Measurements from ENCODE around the gene UBE2D1. TPM values are rescaled to one million over a fixed set of nuclear protein-coding genes. Genes with fewer than 3 reads are reported as not detected.

The UBE2D1 gene
- total RNA-seq, 2 donors from 2014 or later, result 18.0 to 42.8 TPM

DNA sequence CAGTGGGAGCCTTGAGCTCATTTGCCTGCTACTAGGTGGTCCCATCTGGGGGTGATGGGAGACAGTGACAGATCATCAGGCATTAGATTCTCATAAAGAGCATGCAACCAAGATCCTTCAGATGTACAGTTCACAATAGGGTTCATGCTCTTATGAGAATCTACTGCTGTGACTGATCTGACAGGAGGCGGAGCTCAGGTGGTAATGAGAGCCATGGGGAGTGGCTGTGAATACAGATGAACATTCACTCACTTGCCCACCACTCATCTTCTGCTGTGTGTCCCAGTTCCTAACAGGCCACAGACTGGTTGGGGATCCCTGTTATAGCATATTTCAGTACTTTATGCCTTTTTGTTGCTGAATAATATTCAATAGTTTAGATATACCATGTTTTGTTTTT is 6.6 kb upstream of the UBE2D1 start:
- no peak for DNase-seq (ENCODE audit: low spot score)
- H3K27ac ChIP-seq, result no peak overlapping the region

DNA sequence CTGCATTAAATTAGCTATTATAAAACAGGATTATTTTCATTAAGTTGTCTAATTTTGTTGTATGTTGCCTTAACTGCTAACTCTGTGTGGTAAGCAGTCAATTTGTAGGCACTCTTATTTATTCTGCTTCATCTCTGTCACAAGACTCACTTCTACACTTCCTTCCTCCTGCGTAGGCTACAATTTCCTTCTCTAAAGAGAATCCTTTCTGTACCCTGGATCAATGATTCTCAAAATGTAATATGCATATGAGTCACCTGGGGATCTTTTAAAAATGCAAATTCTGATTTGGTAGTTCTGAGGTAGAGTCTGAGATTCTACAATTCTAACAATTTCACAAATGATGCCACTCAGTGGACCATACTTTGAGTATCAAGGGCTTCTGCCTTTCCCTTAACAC is 4.4 kb upstream of the UBE2D1 start:
- TF ChIP-seq, protein P1, sequence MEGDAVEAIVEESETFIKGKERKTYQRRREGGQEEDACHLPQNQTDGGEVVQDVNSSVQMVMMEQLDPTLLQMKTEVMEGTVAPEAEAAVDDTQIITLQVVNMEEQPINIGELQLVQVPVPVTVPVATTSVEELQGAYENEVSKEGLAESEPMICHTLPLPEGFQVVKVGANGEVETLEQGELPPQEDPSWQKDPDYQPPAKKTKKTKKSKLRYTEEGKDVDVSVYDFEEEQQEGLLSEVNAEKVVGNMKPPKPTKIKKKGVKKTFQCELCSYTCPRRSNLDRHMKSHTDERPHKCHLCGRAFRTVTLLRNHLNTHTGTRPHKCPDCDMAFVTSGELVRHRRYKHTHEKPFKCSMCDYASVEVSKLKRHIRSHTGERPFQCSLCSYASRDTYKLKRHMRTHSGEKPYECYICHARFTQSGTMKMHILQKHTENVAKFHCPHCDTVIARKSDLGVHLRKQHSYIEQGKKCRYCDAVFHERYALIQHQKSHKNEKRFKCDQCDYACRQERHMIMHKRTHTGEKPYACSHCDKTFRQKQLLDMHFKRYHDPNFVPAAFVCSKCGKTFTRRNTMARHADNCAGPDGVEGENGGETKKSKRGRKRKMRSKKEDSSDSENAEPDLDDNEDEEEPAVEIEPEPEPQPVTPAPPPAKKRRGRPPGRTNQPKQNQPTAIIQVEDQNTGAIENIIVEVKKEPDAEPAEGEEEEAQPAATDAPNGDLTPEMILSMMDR (IDR thresholded peaks at IDR 0.05), result no peak
- no peak overlapping the region for H3K27ac ChIP-seq
- H3K4me3 ChIP-seq, result no peak overlapping the region
- DNase-seq (ENCODE audit: low spot score), result no peak
- H3K27me3 ChIP-seq, result no peaks in the 10 kb centered on the region
- H3K36me3 ChIP-seq, result no peaks in the 10 kb centered on the region
- peaks cover 0 to 5% of the 10 kb centered on the region in 2 donors for H3K4me1 ChIP-seq
- H3K9me3 ChIP-seq, result no peaks in the 10 kb centered on the region

More for the DNA sequence above, 6.6 kb upstream of the UBE2D1 start:
- Histone ChIP-seq H3K4me1 (no peaks in the 10 kb centered on the region), H3K9me3 (no peaks in the 10 kb centered on the region), H3K36me3 (no peaks in the 10 kb centered on the region), H3K4me3 (no peak overlapping the region), H3K27me3 (no peaks in the 10 kb centered on the region)
- TF ChIP-seq, protein P1 (IDR thresholded peaks at IDR 0.05), result no peak

DNA sequence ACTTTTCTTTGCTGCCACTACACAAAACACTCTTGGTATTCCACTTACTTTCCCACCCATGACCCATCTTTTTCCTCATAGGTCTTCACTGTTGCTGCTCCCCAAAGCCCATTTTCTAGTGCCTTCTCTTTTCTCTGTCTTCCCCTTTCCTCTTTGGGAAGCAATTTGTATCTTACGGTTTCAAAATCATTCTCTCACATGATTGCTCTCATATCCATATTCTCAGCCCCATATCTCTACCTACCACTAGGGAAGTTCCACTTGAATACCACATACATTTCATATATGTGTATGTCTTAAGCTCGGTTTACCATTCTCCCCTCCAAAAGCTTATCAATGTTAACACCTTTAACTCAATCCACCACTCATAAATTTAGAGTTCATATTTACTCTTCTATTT is 3.2 kb upstream of the UBE2D1 start:
- H3K4me1 ChIP-seq, result peaks cover 0 to 16% of the 10 kb centered on the region in 2 donors
- H3K27ac ChIP-seq, result no peak overlapping the region
- no peaks in the 10 kb centered on the region for H3K9me3 ChIP-seq
- no peaks in the 10 kb centered on the region for H3K27me3 ChIP-seq
- H3K36me3 ChIP-seq, result no peaks in the 10 kb centered on the region
- TF ChIP-seq, protein P1 (IDR thresholded peaks at IDR 0.05), result no peak
- H3K4me3 ChIP-seq, result no peak overlapping the region
- no peak for DNase-seq (ENCODE audit: low spot score)

DNA sequence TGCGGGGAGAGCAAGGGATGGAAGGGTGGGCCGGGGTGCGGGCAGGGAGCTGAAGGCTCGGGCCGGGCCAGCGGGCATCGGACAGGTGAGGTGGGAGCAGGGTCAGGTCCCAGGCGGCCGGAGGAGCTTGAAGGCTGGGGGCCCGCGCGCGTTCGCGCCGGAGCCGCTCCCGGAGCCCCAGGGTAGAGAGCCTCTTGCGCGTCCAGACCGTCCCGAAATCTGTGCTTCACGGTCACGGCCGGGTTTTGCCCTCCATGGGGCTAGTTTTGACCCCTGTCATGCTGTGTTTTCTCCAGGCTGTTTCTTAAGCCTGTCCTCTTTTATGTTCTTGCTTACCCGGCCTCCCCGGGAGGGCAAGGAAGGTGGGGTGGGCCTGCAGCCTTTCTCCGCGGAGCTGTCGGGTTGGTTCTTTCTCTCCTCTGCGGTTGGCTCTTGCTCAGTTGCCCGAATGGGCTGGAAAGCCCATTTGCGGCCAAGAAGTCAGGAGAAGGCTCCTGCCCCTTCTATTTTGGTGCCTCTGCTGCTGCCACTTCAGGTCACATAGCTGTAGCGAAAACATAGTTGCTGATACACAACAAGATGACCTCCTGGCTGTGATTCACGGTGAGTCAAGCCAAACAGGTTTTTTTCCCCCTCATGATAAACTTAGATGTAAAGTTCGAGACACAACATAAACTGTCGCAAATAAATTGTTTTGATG is 650 bp downstream of the UBE2D1 start:
- no peaks in the 10 kb centered on the region for H3K36me3 ChIP-seq
- H3K9me3 ChIP-seq, result no peaks in the 10 kb centered on the region
- DNase-seq (ENCODE audit: low spot score), result no peak
- TF ChIP-seq, protein P1 (IDR thresholded peaks at IDR 0.05), result no peak
- H3K4me3 ChIP-seq, result peak overlapping the region; percentile 84 to 86
- H3K27ac ChIP-seq, result peak overlapping the region; percentile 90 to 91
- no peaks in the 10 kb centered on the region for H3K27me3 ChIP-seq
- H3K4me1 ChIP-seq, result peaks cover 0 to 22% of the 10 kb centered on the region in 2 donors

DNA sequence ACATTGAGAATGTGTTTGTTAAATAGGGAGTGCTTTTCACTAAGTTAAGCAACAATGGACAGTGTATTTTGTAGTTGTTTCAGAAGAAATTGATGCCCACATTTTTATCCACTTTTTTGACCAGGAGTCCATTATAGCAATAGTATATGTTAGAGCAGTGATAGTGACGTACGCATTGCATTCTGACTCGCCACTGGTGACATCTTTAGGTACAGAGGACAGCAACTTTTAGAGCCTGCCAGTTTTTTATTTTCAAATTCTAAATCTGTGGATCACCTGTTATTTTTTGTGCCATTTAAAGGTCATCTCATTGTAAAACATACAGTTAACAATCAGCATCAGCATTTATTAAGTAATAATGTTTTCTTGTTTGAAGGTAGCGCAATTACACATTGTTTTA is 1.4 kb downstream of the UBE2D1 start:
- Histone ChIP-seq H3K4me1 (peaks cover 0 to 30% of the 10 kb centered on the region in 2 donors), H3K36me3 (no peaks in the 10 kb centered on the region), H3K9me3 (no peaks in the 10 kb centered on the region), H3K27ac (peak overlapping the region; percentile 90 to 91), H3K27me3 (no peaks in the 10 kb centered on the region), H3K4me3 (peak overlapping the region; percentile 84 to 86)
- TF ChIP-seq, protein P1 (IDR thresholded peaks at IDR 0.05), result no peak
- DNase-seq (ENCODE audit: low spot score), result no peak

DNA sequence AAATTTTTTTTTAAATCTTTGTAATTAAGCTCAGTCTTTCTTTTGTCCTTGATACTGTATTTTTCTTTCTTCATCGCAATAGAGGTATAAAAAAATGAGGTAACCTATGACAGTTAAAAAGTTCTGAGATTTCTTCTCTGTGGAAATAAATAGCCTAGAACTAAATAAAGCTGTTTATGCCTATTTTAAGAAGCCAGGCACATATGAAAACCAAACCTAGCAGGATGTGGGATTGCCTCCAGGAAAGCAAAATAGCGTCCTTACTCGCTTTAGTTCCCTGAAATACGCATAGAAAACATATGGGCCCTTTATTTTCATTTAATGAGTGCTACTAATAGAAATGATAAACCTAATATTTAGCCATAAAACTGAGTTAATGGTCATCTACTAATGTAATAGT is 6.6 kb downstream of the UBE2D1 start:
- H3K27me3 ChIP-seq, result no peaks in the 10 kb centered on the region
- no peak overlapping the region for H3K4me3 ChIP-seq
- H3K4me1 ChIP-seq, result peaks cover 0 to 20% of the 10 kb centered on the region in 2 donors
- no peak for DNase-seq (ENCODE audit: low spot score)
- no peaks in the 10 kb centered on the region for H3K36me3 ChIP-seq
- no peaks in the 10 kb centered on the region for H3K9me3 ChIP-seq
- H3K27ac ChIP-seq, result peak overlapping the region in 1 of 2 donors; percentile 26
- TF ChIP-seq, protein P1 (IDR thresholded peaks at IDR 0.05), result no peak

Measured in right atrium auricular region (tissue), 2 donors.